ENCODE results near the gene SLC16A9. TPM values are rescaled to one million over a fixed set of nuclear protein-coding genes. Genes with fewer than 3 reads are reported as not detected.

The SLC16A9 gene
- total RNA-seq, 1 donor from 2014 or later, result 1.2 TPM

DNA sequence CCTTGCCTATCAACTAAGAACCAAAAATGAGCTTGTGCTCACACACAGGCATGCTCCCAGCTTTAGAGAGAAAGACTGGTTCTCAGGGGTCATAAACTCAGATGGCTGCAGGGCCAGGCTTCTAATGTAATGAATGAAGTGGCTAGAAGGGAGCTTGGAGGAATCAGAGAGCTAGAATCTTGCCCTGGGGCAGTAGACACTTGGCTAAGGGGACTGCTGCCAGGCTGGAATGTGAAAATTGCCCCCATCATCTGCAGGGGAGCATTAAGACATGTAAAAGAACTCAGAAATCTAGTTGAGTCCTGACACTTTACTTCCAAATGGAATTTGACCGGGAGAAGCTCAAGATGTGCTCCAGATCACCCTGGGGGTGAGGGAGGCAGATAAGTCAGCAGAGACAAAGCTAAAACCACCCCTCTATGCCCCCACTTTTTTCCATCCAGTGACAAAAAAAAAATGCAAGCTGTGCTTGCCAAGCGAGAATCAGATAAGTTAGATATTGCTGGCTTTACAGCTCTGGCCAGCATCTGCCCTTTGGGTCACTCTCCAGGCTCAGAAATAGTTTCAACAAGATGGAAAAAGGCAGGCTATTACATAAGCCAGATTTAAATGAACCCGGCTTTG lies 2.3 kb upstream of the SLC16A9 start:
- peaks cover 24% of the 10 kb centered on the region for H3K27me3 Mint-ChIP-seq
- no peak for DNase-seq
- no peak for ATAC-seq (ENCODE audit: low read depth)

DNA sequence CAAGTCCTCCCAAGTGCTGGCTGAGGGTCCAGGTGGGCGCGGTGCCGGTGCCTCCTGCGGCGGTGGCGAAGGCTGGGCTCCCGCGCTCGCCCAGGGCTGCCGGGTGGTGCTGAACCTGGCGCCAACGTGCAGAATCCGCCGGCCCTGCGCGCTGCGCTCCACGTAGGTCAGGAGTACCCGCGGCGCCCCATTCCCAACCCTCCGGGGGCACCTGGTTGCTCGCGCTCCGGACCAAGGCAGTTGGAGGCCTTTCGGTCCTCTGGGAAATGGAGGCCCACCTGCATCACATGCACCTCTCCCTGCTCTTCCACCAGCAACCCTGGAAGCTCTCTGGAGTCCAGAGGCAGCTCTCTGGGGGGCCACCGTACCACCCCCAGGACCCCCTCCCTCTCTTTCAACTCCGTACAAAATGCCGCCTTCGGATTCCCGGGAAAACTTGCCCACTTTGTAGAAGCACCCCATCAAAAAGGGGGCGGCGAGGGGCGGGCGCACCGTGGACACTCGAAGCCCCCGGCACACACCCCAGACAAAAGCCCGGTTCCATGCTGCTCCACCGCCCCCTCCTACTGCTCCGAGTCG lies 745 bp downstream of the SLC16A9 start:
- intact Hi-C loops (cut with micrococcal nuclease), result loop anchor here (5.0 to 10.0 kb wide), 2 partner anchors 98 to 196 kb away; partner anchors contain the start of gene CCDC6
- ATAC-seq (ENCODE audit: low read depth), result no peak

More for the DNA sequence above, 2.3 kb upstream of the SLC16A9 start:
- peaks cover 6% of the 10 kb centered on the region for H3K4me1 Mint-ChIP-seq
- no peak overlapping the region for H3K27ac Mint-ChIP-seq
- no peak overlapping the region for H3K4me3 Mint-ChIP-seq
- TF ChIP-seq, protein P1, sequence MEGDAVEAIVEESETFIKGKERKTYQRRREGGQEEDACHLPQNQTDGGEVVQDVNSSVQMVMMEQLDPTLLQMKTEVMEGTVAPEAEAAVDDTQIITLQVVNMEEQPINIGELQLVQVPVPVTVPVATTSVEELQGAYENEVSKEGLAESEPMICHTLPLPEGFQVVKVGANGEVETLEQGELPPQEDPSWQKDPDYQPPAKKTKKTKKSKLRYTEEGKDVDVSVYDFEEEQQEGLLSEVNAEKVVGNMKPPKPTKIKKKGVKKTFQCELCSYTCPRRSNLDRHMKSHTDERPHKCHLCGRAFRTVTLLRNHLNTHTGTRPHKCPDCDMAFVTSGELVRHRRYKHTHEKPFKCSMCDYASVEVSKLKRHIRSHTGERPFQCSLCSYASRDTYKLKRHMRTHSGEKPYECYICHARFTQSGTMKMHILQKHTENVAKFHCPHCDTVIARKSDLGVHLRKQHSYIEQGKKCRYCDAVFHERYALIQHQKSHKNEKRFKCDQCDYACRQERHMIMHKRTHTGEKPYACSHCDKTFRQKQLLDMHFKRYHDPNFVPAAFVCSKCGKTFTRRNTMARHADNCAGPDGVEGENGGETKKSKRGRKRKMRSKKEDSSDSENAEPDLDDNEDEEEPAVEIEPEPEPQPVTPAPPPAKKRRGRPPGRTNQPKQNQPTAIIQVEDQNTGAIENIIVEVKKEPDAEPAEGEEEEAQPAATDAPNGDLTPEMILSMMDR (IDR thresholded peaks at IDR 0.05), result no peak
- no peaks in the 10 kb centered on the region for H3K9me3 Mint-ChIP-seq
- H3K36me3 Mint-ChIP-seq (ENCODE audit: low read depth), result no peaks in the 10 kb centered on the region
- ChIA-PET CTCF (interaction anchor here (1.1 kb wide), 1 partner anchor 119 kb away, joined by 3 read pairs; no protein-coding TSS in a partner anchor), POLR2A (no interaction called here)
- intact Hi-C loops (cut with micrococcal nuclease), result no loop called here

DNA sequence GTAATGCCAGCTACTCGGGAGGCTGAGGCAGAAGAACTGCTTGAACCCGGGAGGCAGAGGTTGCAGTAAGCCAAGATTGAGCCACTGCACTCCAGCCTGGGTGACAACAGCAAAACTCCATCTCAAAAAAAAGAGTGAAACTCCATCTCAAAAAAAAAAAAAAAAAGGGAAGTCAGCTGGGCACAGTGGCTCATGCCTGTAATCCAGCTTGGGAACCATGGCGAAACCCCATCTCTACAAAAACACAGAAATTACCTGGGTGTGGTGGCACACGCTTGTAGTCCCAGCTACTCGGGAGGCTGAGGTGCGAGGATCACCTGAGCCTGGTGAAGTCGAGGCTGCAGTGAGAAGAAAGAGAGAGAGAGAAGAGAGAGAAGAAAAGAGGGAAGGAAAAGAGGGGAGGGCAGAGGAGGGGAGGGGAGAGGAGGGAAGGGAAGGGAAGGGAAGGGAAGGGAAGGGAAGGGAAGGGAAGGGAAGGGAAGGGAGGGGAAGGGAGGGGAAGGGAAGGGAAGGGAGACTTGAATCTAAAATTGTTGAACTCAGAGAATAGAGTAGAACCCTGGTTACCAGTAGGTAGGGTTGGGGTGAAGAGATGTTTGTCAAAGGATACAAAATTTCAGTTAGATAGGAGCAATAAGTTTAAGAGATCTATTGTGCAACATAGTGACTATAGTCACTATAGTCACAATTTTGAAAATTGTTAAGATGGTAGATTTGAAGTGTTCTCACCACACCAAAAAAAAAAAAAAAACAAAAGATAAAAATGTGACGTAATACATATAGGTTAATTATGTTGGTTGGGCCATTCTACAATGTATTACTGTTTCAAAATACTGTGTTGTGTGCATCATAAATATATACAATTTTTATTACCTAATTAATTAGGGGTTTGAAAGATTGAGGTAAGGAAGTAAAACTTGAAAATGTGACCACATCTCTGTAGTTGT lies 2.5 kb downstream of the SLC16A9 start:
- Mint-ChIP-seq H3K27me3 (peaks cover 20% of the 10 kb centered on the region), H3K4me3 (no peak overlapping the region), H3K36me3 (ENCODE audit: low read depth) (no peaks in the 10 kb centered on the region), H3K27ac (no peak overlapping the region), H3K9me3 (no peaks in the 10 kb centered on the region), H3K4me1 (peaks cover 6% of the 10 kb centered on the region)
- DNase-seq (no peak), ATAC-seq (ENCODE audit: low read depth) (no peak)
- TF ChIP-seq, protein P1 (IDR thresholded peaks at IDR 0.05), result no peak
- CTCF ChIA-PET, result no interaction called here
- intact Hi-C loops (cut with micrococcal nuclease), result loop anchor here (5.0 to 10.0 kb wide), 2 partner anchors 100 to 198 kb away; partner anchors contain the start of gene CCDC6
- POLR2A ChIA-PET, result interaction anchor here (0.5 kb wide), 1 partner anchor 20 kb away, joined by 6 read pairs; no protein-coding TSS in a partner anchor

More for the DNA sequence above, 745 bp downstream of the SLC16A9 start:
- peak; percentile 19 for DNase-seq
- TF ChIP-seq, protein P1 (IDR thresholded peaks at IDR 0.05), result no peak
- peak overlapping the region; percentile 82 for H3K4me3 Mint-ChIP-seq
- ChIA-PET CTCF (no interaction called here), POLR2A (interaction anchor here (0.6 to 1.0 kb wide), 3 partner anchors 12 to 156 kb away, joined by 3 to 13 read pairs (median 5); no protein-coding TSS in a partner anchor)
- peaks cover 24% of the 10 kb centered on the region for H3K27me3 Mint-ChIP-seq
- no peaks in the 10 kb centered on the region for H3K9me3 Mint-ChIP-seq
- H3K4me1 Mint-ChIP-seq, result peaks cover 6% of the 10 kb centered on the region
- H3K27ac Mint-ChIP-seq, result no peak overlapping the region
- no peaks in the 10 kb centered on the region for H3K36me3 Mint-ChIP-seq (ENCODE audit: low read depth)

DNA sequence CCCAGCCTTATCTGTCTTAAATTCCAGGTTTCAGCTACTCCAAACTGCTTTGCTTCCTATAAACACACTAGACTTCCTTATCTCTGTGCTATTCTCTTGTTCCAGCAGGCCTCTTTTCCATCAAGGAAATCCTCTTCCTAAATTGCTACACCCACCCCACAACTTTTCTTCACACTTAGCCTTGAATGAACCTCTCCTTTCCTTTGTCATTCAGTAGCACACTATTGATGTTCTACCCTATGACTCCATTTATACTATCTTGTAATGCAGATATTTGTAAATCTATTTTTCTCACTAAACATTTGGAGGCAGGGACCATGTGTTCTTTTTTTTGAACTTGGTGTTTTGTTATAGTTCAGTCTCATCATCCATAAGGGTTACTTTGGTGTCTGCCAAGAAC lies 3.7 kb downstream of the SLC16A9 start:
- Mint-ChIP-seq H3K36me3 (ENCODE audit: low read depth) (no peaks in the 10 kb centered on the region), H3K9me3 (no peaks in the 10 kb centered on the region)
- intact Hi-C loops (cut with micrococcal nuclease), result loop anchor here (5.0 to 10.0 kb wide), 2 partner anchors 101 to 199 kb away; partner anchors contain the start of gene CCDC6

More for the DNA sequence above, 3.7 kb downstream of the SLC16A9 start:
- H3K27me3 Mint-ChIP-seq, result peaks cover 16% of the 10 kb centered on the region
- no peak overlapping the region for H3K4me3 Mint-ChIP-seq
- TF ChIP-seq, protein P1 (IDR thresholded peaks at IDR 0.05), result no peak
- DNase-seq (no peak), ATAC-seq (ENCODE audit: low read depth) (no peak)
- CTCF ChIA-PET, result no interaction called here
- POLR2A ChIA-PET, result no interaction called here
- H3K27ac Mint-ChIP-seq, result no peak overlapping the region
- H3K4me1 Mint-ChIP-seq, result peaks cover 6% of the 10 kb centered on the region

Data from activated B cell treated with CpG ODN at 0.5 μM for 24 hours (primary cell).